ENCODE results near the gene FHOD3.
A peak's percentile ranks its signal among the peaks of the same experiment; 100 is the strongest.

FHOD3 gene

DNA sequence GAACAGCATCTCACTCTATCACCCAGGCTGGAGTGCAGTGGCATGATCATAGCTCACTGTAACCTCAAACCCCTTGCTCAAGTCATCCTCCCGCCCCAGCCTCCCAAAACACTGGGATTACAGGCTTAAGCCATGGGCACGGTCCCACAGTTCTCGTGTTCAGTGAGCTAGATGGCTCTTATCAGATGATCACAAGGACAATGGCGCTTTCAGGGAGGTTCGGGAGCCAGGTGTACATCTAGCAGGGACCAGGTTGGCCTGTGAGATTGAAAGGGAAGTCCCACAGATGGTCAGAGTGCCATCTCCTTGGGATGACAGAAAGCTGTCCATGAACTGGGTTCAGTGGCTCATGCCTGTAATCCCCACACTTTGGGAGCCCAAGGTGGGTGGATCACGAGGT, 14.1 kb upstream of the FHOD3 start:
- H3K4me1 ChIP-seq (ENCODE audit: insufficient read depth, low read length) = no peaks in the 10 kb centered on the region
- H3K9me3 ChIP-seq (ENCODE audit: control insufficient read depth, insufficient read depth, low read length) = no peaks in the 10 kb centered on the region
- no peak overlapping the region for H3K9ac ChIP-seq (ENCODE audit: low read depth, low read length)
- no peaks in the 10 kb centered on the region for H3K36me3 ChIP-seq (ENCODE audit: insufficient read depth, low read length)

DNA sequence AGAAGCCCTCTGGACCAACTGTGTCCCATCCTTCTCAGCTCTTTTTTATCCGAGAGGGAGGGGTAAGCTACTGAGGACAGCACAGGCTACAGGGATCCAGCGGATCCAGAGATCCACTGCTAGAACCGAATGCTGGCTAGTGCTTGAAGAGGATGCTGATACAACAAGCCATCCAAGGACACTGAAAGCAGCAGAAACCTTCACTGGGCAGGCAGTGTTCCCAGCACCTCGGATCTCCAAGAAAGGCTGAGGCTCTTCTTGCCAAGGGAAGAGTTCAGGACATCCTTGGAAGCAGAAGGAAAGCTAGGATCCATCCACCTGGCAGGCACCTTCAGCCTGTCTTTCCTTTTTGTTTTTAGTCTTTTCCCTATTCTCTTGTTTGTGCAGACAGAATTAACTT, 13.2 kb upstream of the FHOD3 start:
- Histone ChIP-seq H3K9me3 (ENCODE audit: control insufficient read depth, insufficient read depth, low read length) (no peaks in the 10 kb centered on the region), H3K4me1 (ENCODE audit: insufficient read depth, low read length) (no peaks in the 10 kb centered on the region), H3K36me3 (ENCODE audit: insufficient read depth, low read length) (no peaks in the 10 kb centered on the region), H3K9ac (ENCODE audit: low read depth, low read length) (no peak overlapping the region)

DNA sequence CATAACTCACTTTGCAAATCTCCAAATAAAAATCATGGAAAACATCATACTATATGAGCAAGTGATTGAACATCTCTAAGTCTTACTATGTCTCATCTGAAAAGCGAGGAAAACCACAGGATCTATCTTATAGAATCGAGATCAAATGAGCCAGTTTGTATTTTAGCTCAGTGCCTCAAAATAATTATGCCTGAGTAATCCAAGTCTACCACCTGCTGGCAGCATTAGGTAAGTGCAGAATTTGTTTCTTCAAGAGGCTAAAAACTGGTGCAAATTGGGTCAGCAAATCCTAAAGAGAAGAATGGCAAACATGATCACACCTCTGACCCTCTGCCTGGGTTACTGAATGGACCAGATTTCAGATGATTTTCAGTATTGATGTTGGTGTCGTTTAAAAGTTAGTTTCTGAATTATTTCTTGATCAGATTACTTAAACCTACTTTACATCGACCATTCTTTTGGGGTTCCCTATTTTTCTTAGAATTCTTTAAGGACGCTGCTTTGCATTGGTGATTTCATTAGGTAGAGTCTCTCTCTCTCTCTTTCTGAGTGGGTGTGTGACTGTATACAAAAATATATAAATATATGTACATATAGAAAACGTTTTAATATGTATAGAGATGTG, 12.7 kb upstream of the FHOD3 start:
- Histone ChIP-seq H3K9ac (ENCODE audit: low read depth, low read length) (no peak overlapping the region), H3K36me3 (ENCODE audit: insufficient read depth, low read length) (no peaks in the 10 kb centered on the region), H3K4me1 (ENCODE audit: insufficient read depth, low read length) (no peaks in the 10 kb centered on the region), H3K9me3 (ENCODE audit: control insufficient read depth, insufficient read depth, low read length) (no peaks in the 10 kb centered on the region)

DNA sequence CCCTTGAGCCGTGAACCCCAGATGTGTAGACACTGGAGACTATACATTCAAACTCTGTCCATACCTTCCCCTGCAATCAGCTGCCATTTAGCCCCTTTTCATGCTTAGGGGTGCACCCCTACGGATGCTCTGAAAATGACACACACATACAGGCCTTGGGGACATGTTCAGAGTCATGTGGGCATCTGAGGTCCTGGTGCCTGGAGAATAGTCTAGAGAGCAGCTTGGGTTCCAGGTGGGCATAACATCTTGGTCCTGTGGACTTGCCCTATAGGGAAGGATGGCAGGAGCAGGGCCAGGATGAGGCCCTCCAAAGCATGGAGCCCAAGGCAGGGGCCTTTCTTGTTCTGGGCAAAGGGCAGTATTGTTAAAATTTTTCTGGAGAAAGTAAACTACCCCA, 9.9 kb upstream of the FHOD3 start:
- Histone ChIP-seq H3K9ac (ENCODE audit: low read depth, low read length) (no peak overlapping the region), H3K36me3 (ENCODE audit: insufficient read depth, low read length) (no peaks in the 10 kb centered on the region), H3K9me3 (ENCODE audit: control insufficient read depth, insufficient read depth, low read length) (no peaks in the 10 kb centered on the region), H3K4me1 (ENCODE audit: insufficient read depth, low read length) (no peaks in the 10 kb centered on the region)

DNA sequence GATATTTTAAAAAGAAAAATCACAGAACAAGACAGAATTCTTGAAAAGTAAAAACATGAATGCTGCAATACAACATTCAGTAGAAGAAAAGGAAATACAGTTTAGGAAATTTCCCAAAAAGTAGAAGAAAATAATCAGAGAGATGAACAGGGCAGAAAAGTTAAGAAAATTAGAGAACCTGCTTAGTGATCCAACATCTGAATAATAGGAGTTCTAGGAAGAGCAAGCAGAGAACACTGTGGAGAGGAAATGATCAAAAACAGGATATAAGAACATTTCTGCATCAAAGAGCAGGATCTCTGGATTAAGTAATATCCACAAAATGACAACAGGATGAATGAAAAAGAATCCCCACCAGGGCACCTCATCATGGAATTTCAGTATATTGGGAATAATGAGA, 8.8 kb upstream of the FHOD3 start:
- no peaks in the 10 kb centered on the region for H3K9me3 ChIP-seq (ENCODE audit: control insufficient read depth, insufficient read depth, low read length)
- no peaks in the 10 kb centered on the region for H3K4me1 ChIP-seq (ENCODE audit: insufficient read depth, low read length)
- no peaks in the 10 kb centered on the region for H3K36me3 ChIP-seq (ENCODE audit: insufficient read depth, low read length)
- H3K9ac ChIP-seq (ENCODE audit: low read depth, low read length) = no peak overlapping the region

DNA sequence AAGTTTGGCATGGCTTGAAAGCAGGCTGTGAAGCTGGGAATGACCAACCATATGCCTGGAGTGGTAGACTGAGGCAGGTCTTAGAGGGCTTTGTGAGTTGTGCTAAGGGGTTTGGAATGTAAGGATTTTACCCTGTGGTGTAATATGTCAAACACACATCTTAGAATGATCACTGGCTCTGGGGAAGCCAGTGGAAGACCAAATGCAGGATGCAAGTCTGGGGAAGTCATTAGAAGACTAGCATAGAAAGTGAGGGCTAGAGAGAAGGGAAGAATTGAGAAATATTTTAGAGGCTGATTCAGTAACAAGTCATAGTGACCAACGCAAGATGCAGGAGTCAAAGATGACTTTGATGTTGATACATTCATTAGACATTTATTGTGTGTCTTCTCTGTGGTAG, 3.5 kb upstream of the FHOD3 start:
- H3K9ac ChIP-seq (ENCODE audit: low read depth, low read length) = no peak overlapping the region
- no peaks in the 10 kb centered on the region for H3K4me1 ChIP-seq (ENCODE audit: insufficient read depth, low read length)
- no peaks in the 10 kb centered on the region for H3K9me3 ChIP-seq (ENCODE audit: control insufficient read depth, insufficient read depth, low read length)
- H3K36me3 ChIP-seq (ENCODE audit: insufficient read depth, low read length) = no peaks in the 10 kb centered on the region

DNA sequence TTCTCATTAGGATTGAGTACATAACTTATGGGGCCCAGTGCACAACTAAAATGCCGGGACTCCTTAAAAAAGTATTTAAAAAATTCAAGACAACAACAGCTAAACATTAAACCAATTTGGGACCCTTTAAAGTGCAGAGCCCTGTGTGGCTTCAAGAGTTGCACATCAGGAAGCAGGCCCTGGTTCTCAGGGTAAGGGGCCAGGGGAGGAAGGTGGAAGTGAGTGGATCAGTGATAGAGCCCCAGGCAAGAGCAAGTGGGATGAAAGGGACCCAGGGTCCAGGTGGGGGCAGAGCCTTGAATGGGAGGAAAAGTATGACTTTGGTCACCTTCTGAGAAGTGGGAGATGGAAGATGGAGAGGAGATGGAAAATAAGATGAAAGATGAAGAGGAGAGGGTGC, 2.3 kb upstream of the FHOD3 start:
- Histone ChIP-seq H3K9ac (ENCODE audit: low read depth, low read length) (no peak overlapping the region), H3K9me3 (ENCODE audit: control insufficient read depth, insufficient read depth, low read length) (no peaks in the 10 kb centered on the region), H3K4me1 (ENCODE audit: insufficient read depth, low read length) (no peaks in the 10 kb centered on the region), H3K36me3 (ENCODE audit: insufficient read depth, low read length) (no peaks in the 10 kb centered on the region)

DNA sequence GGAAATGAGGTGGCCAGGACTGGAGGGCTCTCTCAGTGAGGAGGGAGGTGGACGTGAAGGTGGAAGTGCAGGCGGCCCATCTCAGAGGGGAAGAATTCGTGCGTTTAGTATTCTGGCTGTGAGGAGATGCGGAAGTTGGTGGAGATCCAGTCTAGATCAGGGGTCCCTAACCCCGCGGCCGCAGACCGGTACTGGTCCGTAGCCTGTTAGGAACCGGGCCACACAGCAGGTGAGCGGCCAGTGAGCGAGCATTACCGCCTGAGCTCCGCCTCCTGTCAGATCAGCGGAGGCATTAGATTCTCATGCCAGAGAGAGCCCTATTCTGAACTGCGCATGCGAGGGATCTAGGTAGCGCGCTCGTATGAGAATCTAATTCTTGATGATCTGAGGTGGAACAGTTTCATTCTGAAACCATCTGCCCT, 1.6 kb upstream of the FHOD3 start:
- peak overlapping the region; percentile 24; the same call in 1 of the 2 replicates for H3K9ac ChIP-seq (ENCODE audit: low read depth, low read length)
- no peaks in the 10 kb centered on the region for H3K36me3 ChIP-seq (ENCODE audit: insufficient read depth, low read length)
- no peaks in the 10 kb centered on the region for H3K9me3 ChIP-seq (ENCODE audit: control insufficient read depth, insufficient read depth, low read length)
- H3K4me1 ChIP-seq (ENCODE audit: insufficient read depth, low read length) = no peaks in the 10 kb centered on the region

DNA sequence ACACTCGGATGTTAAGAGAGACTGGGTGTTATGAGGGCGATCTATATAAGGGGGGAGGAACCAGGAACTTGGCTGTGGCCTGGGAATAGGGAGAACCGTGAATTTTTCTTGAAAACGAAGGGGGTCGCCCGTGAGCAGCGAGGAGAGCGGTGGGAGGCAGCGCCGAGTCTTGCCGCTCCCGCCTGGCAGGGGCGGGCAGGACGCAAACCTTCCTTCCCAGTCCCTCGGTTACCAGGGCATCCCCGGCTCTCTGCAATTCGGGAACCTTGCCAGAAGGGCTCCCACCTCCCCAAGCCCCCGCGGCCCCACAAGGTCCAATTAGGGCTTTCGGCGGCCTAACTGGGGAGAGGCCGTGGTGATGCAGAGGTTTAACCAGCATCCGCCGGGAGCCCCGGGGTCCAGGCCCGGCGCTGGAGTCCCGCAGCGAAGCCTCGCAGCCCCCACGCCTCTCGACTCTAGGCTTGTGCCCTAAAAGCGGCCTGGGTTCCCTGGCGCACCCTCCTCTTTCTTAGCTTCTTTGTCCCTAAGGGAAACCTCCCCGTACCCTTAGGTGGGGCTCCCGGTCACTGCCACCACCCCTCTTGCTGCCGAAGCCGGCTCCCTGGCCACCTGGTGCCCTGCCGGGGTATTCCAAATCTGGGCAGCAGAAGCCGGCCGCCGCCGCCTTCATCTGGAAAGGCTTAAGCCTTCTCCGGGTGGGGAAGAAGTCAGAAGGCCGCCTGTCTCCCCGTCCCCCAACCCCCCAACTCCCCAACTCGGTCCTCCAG, 680 bp upstream of the FHOD3 start:
- Histone ChIP-seq H3K9ac (ENCODE audit: low read depth, low read length) (peak overlapping the region; percentile 70; the same call in 1 of the 2 replicates), H3K9me3 (ENCODE audit: control insufficient read depth, insufficient read depth, low read length) (no peaks in the 10 kb centered on the region), H3K36me3 (ENCODE audit: insufficient read depth, low read length) (no peaks in the 10 kb centered on the region), H3K4me1 (ENCODE audit: insufficient read depth, low read length) (no peaks in the 10 kb centered on the region)

DNA sequence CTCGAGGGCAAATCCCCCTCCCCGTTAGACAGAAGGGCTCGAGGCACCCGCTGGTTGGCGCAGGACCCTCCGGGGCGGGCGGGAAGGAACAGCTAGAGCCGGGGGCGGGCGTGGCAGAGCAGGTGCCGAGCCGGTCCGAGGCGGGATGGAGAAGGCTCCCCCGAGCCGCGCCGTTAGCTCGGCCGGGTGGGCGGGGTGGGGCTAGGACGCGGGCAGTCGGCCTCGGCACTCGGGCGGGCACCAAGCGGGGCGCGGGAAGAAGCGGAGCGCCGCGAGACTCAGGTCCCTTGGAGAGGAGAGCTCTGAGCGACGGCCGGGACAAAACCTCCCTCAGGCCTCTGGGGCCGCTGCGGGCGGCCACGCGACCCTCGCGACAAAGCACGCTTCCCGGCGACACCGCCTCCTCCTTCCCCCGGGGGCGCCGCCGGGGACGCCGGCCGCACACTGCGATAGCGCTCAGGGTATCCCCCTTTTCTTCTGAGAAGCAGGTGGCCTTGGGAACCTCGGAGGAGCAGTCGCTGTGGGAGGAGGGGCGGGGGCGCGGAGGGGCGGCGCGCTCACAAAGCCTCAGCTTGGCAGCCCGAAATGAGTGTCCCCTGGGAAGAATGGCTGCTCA, 721 bp downstream of the FHOD3 start:
- Histone ChIP-seq H3K36me3 (ENCODE audit: insufficient read depth, low read length) (no peaks in the 10 kb centered on the region), H3K9me3 (ENCODE audit: control insufficient read depth, insufficient read depth, low read length) (no peaks in the 10 kb centered on the region), H3K4me1 (ENCODE audit: insufficient read depth, low read length) (no peaks in the 10 kb centered on the region), H3K9ac (ENCODE audit: low read depth, low read length) (peak overlapping the region; percentile 65; the same call in 1 of the 2 replicates)

DNA sequence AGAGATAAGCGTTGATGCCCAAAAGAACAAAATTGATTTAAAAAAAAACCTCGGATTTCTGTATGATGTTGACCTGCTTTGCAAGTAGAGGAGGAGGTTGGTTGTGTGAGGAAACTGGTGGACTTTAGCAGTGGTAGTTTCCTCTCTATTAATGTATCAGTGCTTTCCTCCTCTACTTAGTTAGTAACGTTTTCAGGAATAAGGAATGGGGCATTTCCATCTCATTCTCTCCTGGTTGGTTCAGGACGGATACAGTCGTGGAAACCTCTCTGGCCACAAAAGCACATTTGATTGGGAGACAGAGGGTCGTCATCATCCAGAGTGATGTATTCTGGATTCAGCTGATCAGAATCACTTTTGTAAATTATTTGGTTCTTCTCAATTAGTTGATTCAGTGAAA, 1.5 kb downstream of the FHOD3 start:
- no peaks in the 10 kb centered on the region for H3K9me3 ChIP-seq (ENCODE audit: control insufficient read depth, insufficient read depth, low read length)
- no peaks in the 10 kb centered on the region for H3K4me1 ChIP-seq (ENCODE audit: insufficient read depth, low read length)
- H3K36me3 ChIP-seq (ENCODE audit: insufficient read depth, low read length) = no peaks in the 10 kb centered on the region
- no peak overlapping the region; the same call in 1 of the 2 replicates for H3K9ac ChIP-seq (ENCODE audit: low read depth, low read length)

DNA sequence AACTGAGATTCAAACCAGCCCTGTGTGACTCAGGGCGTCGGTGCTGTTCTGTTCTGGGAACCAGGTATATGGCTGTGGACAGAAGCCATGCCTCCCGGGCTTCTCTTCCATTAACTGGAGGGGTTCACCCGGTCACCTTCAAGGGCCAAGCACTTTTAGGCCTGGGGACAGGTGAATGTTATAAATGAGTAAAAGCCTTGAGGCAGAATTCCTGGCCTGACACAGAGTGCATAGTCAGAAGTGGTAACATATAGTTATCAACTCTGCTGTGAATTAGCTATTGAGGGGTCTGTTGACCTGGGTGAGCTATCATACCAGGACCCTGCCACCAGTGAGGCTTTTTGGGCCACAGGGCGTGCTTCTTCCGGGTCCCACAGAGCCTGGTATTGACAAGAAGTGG, 2.7 kb downstream of the FHOD3 start:
- no peaks in the 10 kb centered on the region for H3K36me3 ChIP-seq (ENCODE audit: insufficient read depth, low read length)
- no peaks in the 10 kb centered on the region for H3K4me1 ChIP-seq (ENCODE audit: insufficient read depth, low read length)
- no peak overlapping the region for H3K9ac ChIP-seq (ENCODE audit: low read depth, low read length)
- H3K9me3 ChIP-seq (ENCODE audit: control insufficient read depth, insufficient read depth, low read length) = no peaks in the 10 kb centered on the region

DNA sequence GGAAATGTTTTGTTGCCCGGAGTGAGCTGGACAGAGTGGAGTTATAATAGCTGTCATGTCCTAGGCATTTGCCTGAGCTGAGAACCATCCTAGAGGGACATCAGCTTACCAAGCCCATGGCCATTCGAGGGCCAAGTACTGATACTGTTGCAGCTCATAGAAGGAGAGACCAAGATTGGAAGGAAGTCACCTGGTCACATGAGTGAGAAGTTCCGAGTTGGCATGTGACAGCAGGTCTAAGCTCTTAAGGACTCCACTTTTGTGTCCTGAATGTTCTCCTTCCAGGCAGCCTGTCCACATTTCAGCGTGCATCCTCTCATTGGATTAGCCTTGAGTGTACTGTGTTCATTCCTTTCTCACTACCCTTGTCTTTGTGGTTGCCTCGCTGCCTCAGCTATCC, 4.4 kb downstream of the FHOD3 start:
- no peaks in the 10 kb centered on the region for H3K4me1 ChIP-seq (ENCODE audit: insufficient read depth, low read length)
- H3K9me3 ChIP-seq (ENCODE audit: control insufficient read depth, insufficient read depth, low read length) = no peaks in the 10 kb centered on the region
- H3K9ac ChIP-seq (ENCODE audit: low read depth, low read length) = no peak overlapping the region
- H3K36me3 ChIP-seq (ENCODE audit: insufficient read depth, low read length) = no peaks in the 10 kb centered on the region

DNA sequence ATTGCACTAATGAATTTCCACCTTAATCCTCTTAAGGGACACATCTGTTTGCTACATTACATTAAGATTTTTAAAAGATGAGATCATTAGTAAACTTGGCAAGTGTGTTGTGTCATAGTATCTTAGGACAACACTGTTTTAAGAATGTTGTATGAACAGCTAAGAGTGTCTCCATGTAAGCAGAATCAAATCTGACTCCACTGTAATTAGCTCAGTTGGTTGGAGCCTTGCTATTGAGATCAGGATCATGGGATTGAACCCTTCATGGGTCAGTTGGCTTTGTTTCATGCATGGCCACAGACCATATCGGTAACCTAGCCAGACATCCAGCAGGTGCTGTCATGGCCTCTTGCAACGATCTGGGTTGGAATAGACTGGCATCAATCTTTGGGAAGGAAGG, 5.2 kb downstream of the FHOD3 start:
- H3K36me3 ChIP-seq (ENCODE audit: insufficient read depth, low read length) = no peaks in the 10 kb centered on the region
- H3K9ac ChIP-seq (ENCODE audit: low read depth, low read length) = no peak overlapping the region
- no peaks in the 10 kb centered on the region for H3K4me1 ChIP-seq (ENCODE audit: insufficient read depth, low read length)
- no peaks in the 10 kb centered on the region for H3K9me3 ChIP-seq (ENCODE audit: control insufficient read depth, insufficient read depth, low read length)
